Endometrium (tissue), 2 donors: ENCODE results near the gene EID1.
A peak's percentile ranks its signal among the peaks of the same experiment; 100 is the strongest.
"Not testable (repeated sequence)": the region's sequence is repeated elsewhere in the genome, so short reads cannot be mapped to it uniquely, and the experiment has no call there.

Experiments
- FAIRE-seq: peaks from 2 replicates; lab custom pipeline; 2012; peaks lifted over from hg19 to GRCh38; lab: Jason Lieb, UNC
- donor health status: control.
- donor health status: control.

The EID1 gene, protein sequence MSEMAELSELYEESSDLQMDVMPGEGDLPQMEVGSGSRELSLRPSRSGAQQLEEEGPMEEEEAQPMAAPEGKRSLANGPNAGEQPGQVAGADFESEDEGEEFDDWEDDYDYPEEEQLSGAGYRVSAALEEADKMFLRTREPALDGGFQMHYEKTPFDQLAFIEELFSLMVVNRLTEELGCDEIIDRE

GRCh38 chr15:48877630-48878595 is at the start of gene EID1:
TSS of gene EID1 (plus strand) at chr15:48878134. CDS start at chr15:48878177, 43 bp downstream.
- FAIRE-seq, result peak; percentile 39

DNA sequence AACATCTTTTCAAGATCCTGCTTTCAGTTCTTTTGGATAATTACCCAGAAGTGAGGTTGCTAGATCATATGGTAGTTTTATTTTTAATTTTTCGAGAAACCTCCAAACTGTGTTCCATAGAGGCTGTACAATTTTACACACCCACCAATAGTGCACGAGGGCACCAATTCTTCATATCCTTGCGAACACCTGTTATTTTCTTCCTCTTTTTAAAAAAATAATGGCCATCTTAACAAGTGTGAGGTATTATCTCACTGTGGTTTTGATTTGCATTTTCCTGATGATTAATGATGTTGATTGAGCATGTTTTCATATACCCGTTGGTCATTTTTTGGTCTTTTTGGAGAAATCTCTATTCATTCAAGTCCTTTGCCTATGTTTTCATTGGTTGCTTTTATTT is 49.5 kb upstream of the EID1 start:
- no peak for FAIRE-seq

- FAIRE-seq, result no peak
Measured at GRCh38 chr15:48828906-48829305, 49.0 kb upstream of the EID1 start.

- FAIRE-seq, result no peak
Measured at GRCh38 chr15:48832648-48833047, 45.3 kb upstream of the EID1 start.

- no peak for FAIRE-seq
Measured at GRCh38 chr15:48833526-48834239, 44.3 kb upstream of the EID1 start.

- no peak for FAIRE-seq
Measured at GRCh38 chr15:48834756-48835155, 43.2 kb upstream of the EID1 start.

GRCh38 chr15:48842501-48842900 is 35.4 kb upstream of the EID1 start:
- FAIRE-seq, result no peak

GRCh38 chr15:48845123-48845522 is 32.8 kb upstream of the EID1 start:
- no peak for FAIRE-seq

DNA sequence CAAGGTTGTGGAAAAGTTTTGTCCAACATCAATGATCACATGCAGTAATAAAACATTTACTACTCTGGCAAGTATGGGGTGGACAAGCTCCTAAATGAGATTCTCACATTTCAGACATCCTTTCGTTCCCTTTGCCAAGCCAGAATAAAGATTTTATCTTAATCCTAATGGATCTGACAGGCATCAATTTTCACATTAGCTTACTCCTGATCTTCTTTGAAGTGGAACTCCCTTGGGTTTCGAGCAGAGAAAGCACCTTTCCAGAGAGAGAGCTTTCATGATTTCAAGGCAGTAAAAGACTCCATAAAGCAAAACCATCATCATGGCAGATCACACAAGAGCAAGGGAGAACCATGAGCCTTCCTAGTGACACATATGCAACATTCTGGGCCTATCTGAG is 27.3 kb upstream of the EID1 start:
- FAIRE-seq, result no peak

- FAIRE-seq, result no peak
Measured at GRCh38 chr15:48851956-48852355, 26.0 kb upstream of the EID1 start.

GRCh38 chr15:48854434-48854833 is 23.5 kb upstream of the EID1 start:
- not testable (repeated sequence) for FAIRE-seq

DNA sequence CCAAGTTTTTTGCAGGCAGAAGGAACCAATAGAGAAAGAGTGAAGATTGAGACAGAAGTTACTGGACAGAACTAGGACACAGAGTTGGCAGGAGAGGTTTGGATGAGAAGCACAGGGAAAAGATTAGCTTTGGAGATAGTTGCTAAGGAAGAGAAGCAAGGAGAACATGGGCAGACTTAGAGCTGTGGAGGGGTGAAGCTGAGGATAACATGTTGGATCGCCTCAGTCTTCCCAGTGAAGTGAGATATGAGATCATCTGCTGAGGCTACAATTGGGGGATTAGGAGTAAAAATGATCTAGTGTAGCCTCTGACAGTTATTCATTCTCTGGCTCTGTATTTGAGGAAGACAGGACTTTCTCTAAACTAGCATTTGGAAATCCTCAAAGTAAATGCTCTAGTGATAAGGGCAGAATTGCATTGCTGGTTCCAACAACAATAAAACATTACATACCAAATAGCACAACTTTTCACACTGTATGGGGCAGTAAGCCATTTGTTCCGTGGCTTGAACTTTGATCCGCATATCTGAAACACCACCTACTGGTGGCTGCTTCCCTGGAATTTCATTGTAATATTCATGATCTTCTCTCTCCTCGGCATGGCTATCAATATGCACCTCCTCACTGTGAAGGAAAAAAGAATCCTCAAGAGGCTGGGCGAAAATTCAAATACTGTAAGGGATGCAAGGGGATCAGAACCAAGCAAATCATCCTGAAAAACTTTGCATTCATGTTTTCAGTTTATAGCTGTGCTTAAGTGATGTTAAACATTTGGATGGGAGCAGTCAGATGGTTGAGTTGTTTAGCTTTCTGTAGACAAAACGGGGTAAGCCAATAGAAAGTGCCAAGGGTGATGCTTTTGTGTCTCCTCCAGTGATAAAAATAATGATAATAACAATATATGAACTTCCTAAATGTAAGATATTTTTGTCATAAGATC is 22.2 kb upstream of the EID1 start:
- peak; percentile 48 for FAIRE-seq

DNA sequence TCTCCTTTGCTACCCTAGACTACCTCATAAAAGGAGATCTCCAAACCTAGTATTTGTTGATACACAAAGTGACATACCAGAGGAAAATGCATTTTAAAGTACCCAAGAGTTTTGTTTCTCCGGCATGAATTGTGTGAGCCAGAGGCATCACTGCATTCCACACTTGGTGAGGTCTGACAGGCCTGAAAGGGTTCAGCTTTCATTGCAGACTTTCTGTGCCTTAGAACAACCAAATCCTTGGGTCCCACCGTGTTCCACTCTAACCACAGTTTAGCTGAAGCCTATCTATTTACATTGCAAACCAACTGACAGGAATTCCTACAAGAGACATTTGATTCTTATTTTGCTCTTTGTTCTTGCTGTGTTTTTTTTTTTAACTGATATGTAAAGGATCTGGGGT is 21.0 kb upstream of the EID1 start:
- FAIRE-seq, result no peak

DNA sequence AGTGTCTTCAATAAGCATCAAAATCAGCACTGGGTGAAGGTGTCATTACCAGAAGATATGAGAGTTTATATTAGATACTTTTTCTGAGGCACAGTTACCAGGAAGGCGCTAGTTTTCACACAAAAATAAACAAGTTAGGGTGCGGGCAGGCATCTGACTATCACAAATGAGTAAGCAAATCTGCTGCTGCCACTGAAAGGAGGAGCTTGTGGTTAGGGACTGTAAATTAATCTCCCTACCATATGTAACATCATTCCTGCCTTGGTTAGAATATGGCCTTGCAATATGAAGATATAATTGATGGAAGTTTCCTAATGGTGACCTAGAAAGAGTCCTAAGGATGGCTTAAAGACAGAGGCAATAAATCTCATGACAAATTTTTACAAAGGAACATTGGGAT is 19.5 kb upstream of the EID1 start:
- no peak for FAIRE-seq

DNA sequence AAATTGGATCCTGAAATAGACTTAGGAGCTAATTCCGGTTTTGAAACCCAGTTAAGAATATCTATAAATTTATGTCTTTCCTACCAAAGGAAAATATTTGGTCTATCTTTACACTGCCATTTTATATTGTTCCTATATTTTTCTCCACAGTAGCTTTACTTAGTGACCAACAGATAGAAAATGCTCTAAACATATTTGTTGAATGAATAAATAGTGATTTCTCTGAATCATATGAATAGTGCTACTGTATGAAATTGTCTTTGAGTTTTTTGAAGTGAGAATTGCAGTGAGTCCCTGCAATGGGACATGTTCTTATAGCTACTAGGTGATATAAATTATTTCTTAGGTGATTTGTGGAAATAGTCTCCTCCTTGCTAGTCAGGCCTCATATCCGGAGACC is 18.5 kb upstream of the EID1 start:
- no peak for FAIRE-seq

GRCh38 chr15:48861813-48862431 is 16.0 kb upstream of the EID1 start:
- FAIRE-seq, result peak; percentile 98

DNA sequence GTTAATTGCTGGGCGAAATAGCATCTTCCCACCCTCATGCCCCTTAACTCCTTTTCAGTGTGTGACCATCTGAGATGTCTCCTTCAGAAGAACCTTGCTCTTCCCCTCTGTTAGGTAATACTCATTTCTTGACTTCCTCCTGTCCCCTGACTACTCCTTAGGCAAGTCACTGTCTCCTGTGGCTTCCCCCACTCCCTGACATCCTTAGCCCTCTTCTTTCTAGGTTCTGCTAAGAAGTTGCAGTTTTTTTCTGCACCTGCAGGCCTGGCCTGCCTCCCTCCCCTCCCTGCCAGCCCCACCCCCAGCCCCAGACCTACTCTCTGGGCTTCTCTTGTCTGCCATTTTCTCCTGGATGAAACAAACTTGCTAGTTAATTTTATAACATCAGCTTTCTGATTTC is 15.2 kb upstream of the EID1 start:
- no peak for FAIRE-seq

- FAIRE-seq, result no peak
Measured at GRCh38 chr15:48865370-48866079, 12.4 kb upstream of the EID1 start.

DNA sequence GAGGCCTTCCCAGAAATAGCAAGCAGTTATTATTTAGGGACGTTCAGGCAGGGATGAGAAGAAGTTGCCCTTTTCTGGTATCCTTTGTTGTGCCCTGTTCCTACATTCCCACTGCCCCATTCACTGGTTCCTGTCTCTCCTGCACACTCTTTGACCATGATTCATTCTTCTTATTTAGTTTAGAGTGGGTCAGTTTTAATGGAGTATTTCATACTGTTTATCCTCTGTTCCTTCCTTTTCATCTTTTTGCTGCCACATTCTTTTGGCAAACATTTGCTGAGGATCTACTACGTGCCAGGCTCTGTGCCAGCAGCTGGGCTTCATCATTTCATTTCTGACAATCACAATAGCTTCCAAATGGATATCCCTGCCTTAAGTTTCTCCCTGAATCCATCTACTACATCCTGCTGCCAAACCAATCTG is 11.8 kb upstream of the EID1 start:
- no peak for FAIRE-seq

GRCh38 chr15:48868023-48868422 is 9.9 kb upstream of the EID1 start:
- FAIRE-seq, result no peak

DNA sequence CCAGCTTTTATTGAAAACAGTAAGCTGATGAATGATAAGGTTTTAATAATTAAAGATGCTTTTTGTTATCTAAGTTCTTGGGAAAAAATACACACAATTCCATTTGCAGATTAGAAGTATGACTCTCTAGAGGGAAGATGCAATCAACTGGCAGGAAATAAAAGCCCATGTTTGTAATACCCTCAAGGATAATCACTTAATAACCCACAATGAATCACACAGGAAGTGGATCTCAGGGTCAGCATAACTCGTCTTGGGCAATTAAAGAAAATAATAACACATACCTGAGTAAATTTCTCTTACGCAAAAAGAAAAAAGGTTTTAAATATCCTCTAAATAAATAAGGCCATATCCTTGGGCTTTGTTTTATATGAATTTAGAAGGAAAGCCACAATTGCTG is 9.4 kb upstream of the EID1 start:
- FAIRE-seq, result no peak
